ENCODE measurements around the gene IZUMO2.

Gene IZUMO2

GRCh38 chr19:50172726-50173125, 9.6 kb upstream of the IZUMO2 start:
- peak overlapping the region in 1 of 2 donors; percentile 43 for H3K9ac ChIP-seq (ENCODE audit: low read depth in 1 of 2, low read length in 2 of 2)
- H3K4me1 ChIP-seq (ENCODE audit: control insufficient read depth in 1 of 2, insufficient read depth in 2 of 2, low read length in 2 of 2) = peaks cover 7 to 17% of the 10 kb centered on the region in 2 donors
- peaks cover 0 to 4% of the 10 kb centered on the region in 2 donors for H3K27me3 ChIP-seq (ENCODE audit: control insufficient read depth in 1 of 2, insufficient read depth in 2 of 2, low read length in 2 of 2)
- H3K4me3 ChIP-seq (ENCODE audit: low read depth in 1 of 2, low read length in 2 of 2) = no peak overlapping the region
- no peaks in the 10 kb centered on the region for H3K36me3 ChIP-seq (ENCODE audit: control insufficient read depth in 1 of 2, insufficient read depth in 2 of 2, low read length in 2 of 2)
- no peak overlapping the region for H3K27ac ChIP-seq (ENCODE audit: low read depth, low read length)
- H3K9me3 ChIP-seq (ENCODE audit: control insufficient read depth in 1 of 2, low read length in 2 of 2) = no peaks in the 10 kb centered on the region

- H3K27ac ChIP-seq (ENCODE audit: low read depth, low read length) = no peak overlapping the region
- H3K4me3 ChIP-seq (ENCODE audit: low read depth in 1 of 2, low read length in 2 of 2) = no peak overlapping the region
- H3K36me3 ChIP-seq (ENCODE audit: control insufficient read depth in 1 of 2, insufficient read depth in 2 of 2, low read length in 2 of 2) = no peaks in the 10 kb centered on the region
- peaks cover 15 to 23% of the 10 kb centered on the region in 2 donors for H3K4me1 ChIP-seq (ENCODE audit: control insufficient read depth in 1 of 2, insufficient read depth in 2 of 2, low read length in 2 of 2)
- no peak overlapping the region for H3K9ac ChIP-seq (ENCODE audit: low read depth in 1 of 2, low read length in 2 of 2)
- no peaks in the 10 kb centered on the region for H3K9me3 ChIP-seq (ENCODE audit: control insufficient read depth in 1 of 2, low read length in 2 of 2)
- peaks cover 0 to 4% of the 10 kb centered on the region in 2 donors for H3K27me3 ChIP-seq (ENCODE audit: control insufficient read depth in 1 of 2, insufficient read depth in 2 of 2, low read length in 2 of 2)
Observed at GRCh38 chr19:50171752-50172151, 8.7 kb upstream of the IZUMO2 start.

- Histone ChIP-seq H3K27me3 (ENCODE audit: control insufficient read depth in 1 of 2, insufficient read depth in 2 of 2, low read length in 2 of 2) (peaks cover 0 to 4% of the 10 kb centered on the region in 2 donors), H3K4me1 (ENCODE audit: control insufficient read depth in 1 of 2, insufficient read depth in 2 of 2, low read length in 2 of 2) (peaks cover 18 to 22% of the 10 kb centered on the region in 2 donors), H3K27ac (ENCODE audit: low read depth, low read length) (no peak overlapping the region), H3K9me3 (ENCODE audit: control insufficient read depth in 1 of 2, low read length in 2 of 2) (no peaks in the 10 kb centered on the region), H3K9ac (ENCODE audit: low read depth in 1 of 2, low read length in 2 of 2) (peak overlapping the region in 1 of 2 donors; percentile 25), H3K4me3 (ENCODE audit: low read depth in 1 of 2, low read length in 2 of 2) (peak overlapping the region in 1 of 2 donors; percentile 32), H3K36me3 (ENCODE audit: control insufficient read depth in 1 of 2, insufficient read depth in 2 of 2, low read length in 2 of 2) (no peaks in the 10 kb centered on the region)
Observed at GRCh38 chr19:50167314-50167721, 4.2 kb upstream of the IZUMO2 start.

- Histone ChIP-seq H3K27me3 (ENCODE audit: control insufficient read depth in 1 of 2, insufficient read depth in 2 of 2, low read length in 2 of 2) (no peaks in the 10 kb centered on the region), H3K27ac (ENCODE audit: low read depth, low read length) (no peak overlapping the region), H3K9ac (ENCODE audit: low read depth in 1 of 2, low read length in 2 of 2) (no peak overlapping the region), H3K36me3 (ENCODE audit: control insufficient read depth in 1 of 2, insufficient read depth in 2 of 2, low read length in 2 of 2) (no peaks in the 10 kb centered on the region), H3K9me3 (ENCODE audit: control insufficient read depth in 1 of 2, low read length in 2 of 2) (peaks cover 0 to 8% of the 10 kb centered on the region in 2 donors), H3K4me1 (ENCODE audit: control insufficient read depth in 1 of 2, insufficient read depth in 2 of 2, low read length in 2 of 2) (no peaks in the 10 kb centered on the region), H3K4me3 (ENCODE audit: low read depth in 1 of 2, low read length in 2 of 2) (no peak overlapping the region)
Observed at GRCh38 chr19:50159078-50159477, 4.0 kb downstream of the IZUMO2 start.

GRCh38 chr19:50158577-50158976, 4.5 kb downstream of the IZUMO2 start:
- H3K27me3 ChIP-seq (ENCODE audit: control insufficient read depth in 1 of 2, insufficient read depth in 2 of 2, low read length in 2 of 2) = no peaks in the 10 kb centered on the region
- no peaks in the 10 kb centered on the region for H3K4me1 ChIP-seq (ENCODE audit: control insufficient read depth in 1 of 2, insufficient read depth in 2 of 2, low read length in 2 of 2)
- no peaks in the 10 kb centered on the region for H3K36me3 ChIP-seq (ENCODE audit: control insufficient read depth in 1 of 2, insufficient read depth in 2 of 2, low read length in 2 of 2)
- H3K4me3 ChIP-seq (ENCODE audit: low read depth in 1 of 2, low read length in 2 of 2) = no peak overlapping the region
- H3K9me3 ChIP-seq (ENCODE audit: control insufficient read depth in 1 of 2, low read length in 2 of 2) = peaks cover 0 to 8% of the 10 kb centered on the region in 2 donors
- no peak overlapping the region for H3K27ac ChIP-seq (ENCODE audit: low read depth, low read length)
- H3K9ac ChIP-seq (ENCODE audit: low read depth in 1 of 2, low read length in 2 of 2) = no peak overlapping the region

GRCh38 chr19:50155520-50156109, 7.5 kb downstream of the IZUMO2 start:
- Histone ChIP-seq H3K27me3 (ENCODE audit: control insufficient read depth in 1 of 2, insufficient read depth in 2 of 2, low read length in 2 of 2) (peaks cover 0 to 2% of the 10 kb centered on the region in 2 donors), H3K4me3 (ENCODE audit: low read depth in 1 of 2, low read length in 2 of 2) (no peak overlapping the region), H3K9ac (ENCODE audit: low read depth in 1 of 2, low read length in 2 of 2) (no peak overlapping the region), H3K36me3 (ENCODE audit: control insufficient read depth in 1 of 2, insufficient read depth in 2 of 2, low read length in 2 of 2) (no peaks in the 10 kb centered on the region), H3K9me3 (ENCODE audit: control insufficient read depth in 1 of 2, low read length in 2 of 2) (peaks cover 0 to 8% of the 10 kb centered on the region in 2 donors), H3K27ac (ENCODE audit: low read depth, low read length) (no peak overlapping the region), H3K4me1 (ENCODE audit: control insufficient read depth in 1 of 2, insufficient read depth in 2 of 2, low read length in 2 of 2) (no peaks in the 10 kb centered on the region)

GRCh38 chr19:50154529-50154928, 8.6 kb downstream of the IZUMO2 start:
- no peak overlapping the region for H3K9ac ChIP-seq (ENCODE audit: low read depth in 1 of 2, low read length in 2 of 2)
- H3K27ac ChIP-seq (ENCODE audit: low read depth, low read length) = no peak overlapping the region
- H3K4me1 ChIP-seq (ENCODE audit: control insufficient read depth in 1 of 2, insufficient read depth in 2 of 2, low read length in 2 of 2) = no peaks in the 10 kb centered on the region
- no peak overlapping the region for H3K4me3 ChIP-seq (ENCODE audit: low read depth in 1 of 2, low read length in 2 of 2)
- H3K9me3 ChIP-seq (ENCODE audit: control insufficient read depth in 1 of 2, low read length in 2 of 2) = peaks cover 0 to 8% of the 10 kb centered on the region in 2 donors
- peaks cover 0 to 2% of the 10 kb centered on the region in 2 donors for H3K27me3 ChIP-seq (ENCODE audit: control insufficient read depth in 1 of 2, insufficient read depth in 2 of 2, low read length in 2 of 2)
- H3K36me3 ChIP-seq (ENCODE audit: control insufficient read depth in 1 of 2, insufficient read depth in 2 of 2, low read length in 2 of 2) = no peaks in the 10 kb centered on the region

- Histone ChIP-seq H3K9ac (ENCODE audit: low read depth in 1 of 2, low read length in 2 of 2) (no peak overlapping the region), H3K4me3 (ENCODE audit: low read depth in 1 of 2, low read length in 2 of 2) (no peak overlapping the region), H3K36me3 (ENCODE audit: control insufficient read depth in 1 of 2, insufficient read depth in 2 of 2, low read length in 2 of 2) (no peaks in the 10 kb centered on the region), H3K27ac (ENCODE audit: low read depth, low read length) (no peak overlapping the region), H3K4me1 (ENCODE audit: control insufficient read depth in 1 of 2, insufficient read depth in 2 of 2, low read length in 2 of 2) (peaks cover 0 to 4% of the 10 kb centered on the region in 2 donors), H3K27me3 (ENCODE audit: control insufficient read depth in 1 of 2, insufficient read depth in 2 of 2, low read length in 2 of 2) (peaks cover 0 to 2% of the 10 kb centered on the region in 2 donors), H3K9me3 (ENCODE audit: control insufficient read depth in 1 of 2, low read length in 2 of 2) (peaks cover 0 to 7% of the 10 kb centered on the region in 2 donors)
Observed at GRCh38 chr19:50152578-50152977, 10.5 kb downstream of the IZUMO2 start.

- H3K4me1 ChIP-seq (ENCODE audit: control insufficient read depth in 1 of 2, insufficient read depth in 2 of 2, low read length in 2 of 2) = peaks cover 0 to 8% of the 10 kb centered on the region in 2 donors
- H3K9ac ChIP-seq (ENCODE audit: low read depth in 1 of 2, low read length in 2 of 2) = no peak overlapping the region
- H3K4me3 ChIP-seq (ENCODE audit: low read depth in 1 of 2, low read length in 2 of 2) = peak overlapping the region in 1 of 2 donors; percentile 81
- H3K27ac ChIP-seq (ENCODE audit: low read depth, low read length) = no peak overlapping the region
- peaks cover 0 to 2% of the 10 kb centered on the region in 2 donors for H3K27me3 ChIP-seq (ENCODE audit: control insufficient read depth in 1 of 2, insufficient read depth in 2 of 2, low read length in 2 of 2)
- peaks cover 0 to 7% of the 10 kb centered on the region in 2 donors for H3K9me3 ChIP-seq (ENCODE audit: control insufficient read depth in 1 of 2, low read length in 2 of 2)
- H3K36me3 ChIP-seq (ENCODE audit: control insufficient read depth in 1 of 2, insufficient read depth in 2 of 2, low read length in 2 of 2) = no peaks in the 10 kb centered on the region
Observed at GRCh38 chr19:50148528-50148927, 14.6 kb downstream of the IZUMO2 start.

- Histone ChIP-seq H3K4me3 (ENCODE audit: low read depth in 1 of 2, low read length in 2 of 2) (peak overlapping the region; percentile 81 to 82), H3K27me3 (ENCODE audit: control insufficient read depth in 1 of 2, insufficient read depth in 2 of 2, low read length in 2 of 2) (peaks cover 0 to 2% of the 10 kb centered on the region in 2 donors), H3K36me3 (ENCODE audit: control insufficient read depth in 1 of 2, insufficient read depth in 2 of 2, low read length in 2 of 2) (no peaks in the 10 kb centered on the region), H3K9me3 (ENCODE audit: control insufficient read depth in 1 of 2, low read length in 2 of 2) (peaks cover 0 to 7% of the 10 kb centered on the region in 2 donors), H3K4me1 (ENCODE audit: control insufficient read depth in 1 of 2, insufficient read depth in 2 of 2, low read length in 2 of 2) (peaks cover 0 to 8% of the 10 kb centered on the region in 2 donors), H3K9ac (ENCODE audit: low read depth in 1 of 2, low read length in 2 of 2) (peak overlapping the region; percentile 43 to 63), H3K27ac (ENCODE audit: low read depth, low read length) (peak overlapping the region; percentile 32)
Observed at GRCh38 chr19:50147462-50148423, 15.3 kb downstream of the IZUMO2 start.

Measured in duodenal mucosa (tissue), 2 donors.